ENCODE measurements around the gene TRPM1. TPM values are rescaled to one million over a fixed set of nuclear protein-coding genes. Genes with fewer than 3 reads are reported as not detected.

The TRPM1 gene
- total RNA-seq, 1 experiment from 2014 or later: 0.77 TPM

GRCh38 chr15:31100738-31101137 is 787 bp downstream of the TRPM1 start (continued):
- TF ChIP-seq E2F4 (CRISPR knock-in tag; IDR thresholded peaks at IDR 0.05; ENCODE audit: borderline replicate concordance, low read depth) (no peak), NFE2L1 (CRISPR knock-in tag; IDR thresholded peaks at IDR 0.05) (no peak), ZNF281 (CRISPR knock-in tag; IDR thresholded peaks at IDR 0.05) (no peak), NR2C2 (CRISPR knock-in tag; IDR thresholded peaks at IDR 0.05) (no peak), ZNF317 (CRISPR knock-in tag; IDR thresholded peaks at IDR 0.05; ENCODE audit: borderline replicate concordance, low read depth) (no peak), USF2 (CRISPR knock-in tag; IDR thresholded peaks at IDR 0.05) (no peak), HMGA2 (CRISPR knock-in tag; IDR thresholded peaks at IDR 0.05) (no peak)

- DNase-seq (ENCODE audit: low spot score): no peak
- POLR2A ChIA-PET: no interaction called here
- TF ChIP-seq NR2C2 (CRISPR knock-in tag; IDR thresholded peaks at IDR 0.05) (no peak), USF1 (CRISPR knock-in tag; IDR thresholded peaks at IDR 0.05) (no peak), ZSCAN18 (CRISPR knock-in tag; IDR thresholded peaks at IDR 0.05) (no peak), ZNF532 (CRISPR knock-in tag; IDR thresholded peaks at IDR 0.05; ENCODE audit: borderline replicate concordance) (no peak), NFATC4 (CRISPR knock-in tag; IDR thresholded peaks at IDR 0.05) (no peak), EMX1 (CRISPR knock-in tag; IDR thresholded peaks at IDR 0.05) (no peak), MYBL2 (CRISPR knock-in tag; IDR thresholded peaks at IDR 0.05) (no peak)
- Mint-ChIP-seq H3K4me3 (no peak overlapping the region), H3K27ac (no peak overlapping the region), H3K4me1 (peaks cover 23% of the 10 kb centered on the region), H3K9me3 (no peaks in the 10 kb centered on the region), H3K36me3 (no peaks in the 10 kb centered on the region), H3K27me3 (ENCODE audit: low read depth) (no peaks in the 10 kb centered on the region)
- CTCF ChIA-PET: interaction anchor here (1.7 kb wide), 1 partner anchor 30 kb away, joined by 4 read pairs; no protein-coding TSS in a partner anchor
- no peak for ATAC-seq
Measured at GRCh38 chr15:31098953-31099740, 2.4 kb downstream of the TRPM1 start.

Measured in WTC11 (cell line).